ENCODE data around the gene STIM1. TPM values are rescaled to one million over a fixed set of nuclear protein-coding genes. Genes with fewer than 3 reads are reported as not detected.
"Not testable (repeated sequence)": the region's sequence is repeated elsewhere in the genome, so short reads cannot be mapped to it uniquely, and the experiment has no call there.

The STIM1 gene
- total RNA-seq, 2 donors from 2014 or later, result 129 to 157 TPM

DNA sequence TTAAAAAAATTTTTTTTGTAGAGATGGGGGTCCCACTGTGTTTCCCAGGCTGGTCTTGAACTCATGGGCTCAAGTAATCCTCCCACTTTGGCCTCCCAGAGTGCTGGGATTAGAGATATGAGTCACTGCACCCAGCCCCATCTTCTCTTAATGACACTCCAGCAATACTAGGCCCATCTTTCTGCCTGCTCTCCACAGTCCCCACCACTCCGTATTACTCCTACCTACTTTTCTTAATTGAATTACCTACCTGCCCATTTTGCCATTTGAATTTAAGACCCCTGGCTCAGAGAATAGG lies 2.0 kb upstream of the STIM1 start:
- no peaks in the 10 kb centered on the region for H3K27me3 Mint-ChIP-seq (ENCODE audit: low read depth)
- H3K4me3 Mint-ChIP-seq, result peak overlapping the region; percentile 84 to 87
- ATAC-seq (replicated peaks in 1 of 2) (no peak), DNase-seq (no peak)
- H3K4me1 Mint-ChIP-seq (ENCODE audit: low read depth), result peaks cover 49% of the 10 kb centered on the region
- H3K27ac Mint-ChIP-seq, result peak overlapping the region; percentile 94
- no peaks in the 10 kb centered on the region for H3K9me3 Mint-ChIP-seq
- H3K36me3 Mint-ChIP-seq (ENCODE audit: insufficient read depth in 2 of 2), result peaks cover 0 to 11% of the 10 kb centered on the region in 2 donors

DNA sequence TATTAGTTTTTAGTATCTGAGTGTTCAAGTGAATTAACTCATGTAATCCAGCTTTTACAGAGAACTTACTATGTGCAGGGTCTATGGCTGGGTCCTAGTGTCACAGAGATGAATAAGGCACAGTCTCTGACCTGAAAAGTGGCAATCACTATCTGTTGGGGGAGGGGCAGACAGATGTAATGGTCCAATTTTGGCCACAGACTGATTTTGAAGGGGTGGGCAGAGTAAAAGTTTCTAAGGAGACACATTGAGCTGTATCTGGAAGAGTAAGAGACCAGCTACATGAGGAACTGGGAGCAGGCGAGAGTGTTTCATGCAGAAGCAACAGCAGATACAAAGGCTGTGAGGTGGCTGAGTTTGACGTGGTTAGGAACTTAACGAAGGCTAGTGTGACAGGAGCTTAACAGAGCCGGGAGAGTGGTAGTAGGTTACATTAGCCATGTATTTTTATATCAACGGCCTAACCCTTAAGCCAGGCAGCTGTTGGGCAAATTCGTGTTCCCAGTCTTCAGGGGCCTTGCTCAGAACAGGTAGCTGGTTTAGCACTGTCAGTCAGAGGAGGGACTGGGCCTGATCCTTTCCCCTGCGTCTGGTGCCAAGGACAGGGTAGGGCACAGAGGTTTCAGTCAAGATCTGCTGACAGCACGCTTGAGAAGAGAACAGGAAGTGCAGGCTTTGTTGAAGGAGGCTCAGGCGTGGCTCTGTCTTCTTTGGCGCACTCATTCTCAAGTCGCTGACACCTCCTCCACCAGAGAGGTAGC lies 1.4 kb upstream of the STIM1 start:
- Mint-ChIP-seq H3K36me3 (ENCODE audit: insufficient read depth in 2 of 2) (peaks cover 0 to 14% of the 10 kb centered on the region in 2 donors), H3K9me3 (no peaks in the 10 kb centered on the region), H3K27ac (peak overlapping the region; percentile 94), H3K4me3 (peak overlapping the region; percentile 84 to 87), H3K27me3 (ENCODE audit: low read depth) (no peaks in the 10 kb centered on the region), H3K4me1 (ENCODE audit: low read depth) (peaks cover 50% of the 10 kb centered on the region)
- DNase-seq (peak; percentile 73 to 80), ATAC-seq (replicated peaks in 1 of 2) (peak; percentile 64 to 67)

DNA sequence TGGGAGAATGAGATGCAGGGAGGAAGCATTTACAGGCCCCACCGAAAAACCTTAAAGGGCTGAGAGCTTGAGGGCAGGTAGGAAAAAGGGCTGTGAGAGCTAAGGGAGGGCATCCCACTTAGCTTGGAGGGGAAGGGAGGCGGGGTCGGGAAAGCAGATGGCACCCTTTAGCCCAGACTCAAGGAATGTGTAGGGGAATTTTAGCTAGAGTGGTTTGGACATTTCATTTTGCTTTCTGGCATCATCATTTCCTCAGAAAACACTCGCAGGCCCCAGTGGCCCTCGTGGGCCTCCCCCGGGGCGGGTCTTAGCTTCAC lies 846 bp upstream of the STIM1 start:
- Mint-ChIP-seq H3K27me3 (ENCODE audit: low read depth) (no peaks in the 10 kb centered on the region), H3K9me3 (no peaks in the 10 kb centered on the region), H3K4me3 (peak overlapping the region; percentile 84 to 87), H3K36me3 (ENCODE audit: insufficient read depth in 2 of 2) (peaks cover 0 to 17% of the 10 kb centered on the region in 2 donors), H3K4me1 (ENCODE audit: low read depth) (peaks cover 50% of the 10 kb centered on the region), H3K27ac (peak overlapping the region; percentile 94)
- DNase-seq (no peak), ATAC-seq (replicated peaks in 1 of 2) (no peak)

DNA sequence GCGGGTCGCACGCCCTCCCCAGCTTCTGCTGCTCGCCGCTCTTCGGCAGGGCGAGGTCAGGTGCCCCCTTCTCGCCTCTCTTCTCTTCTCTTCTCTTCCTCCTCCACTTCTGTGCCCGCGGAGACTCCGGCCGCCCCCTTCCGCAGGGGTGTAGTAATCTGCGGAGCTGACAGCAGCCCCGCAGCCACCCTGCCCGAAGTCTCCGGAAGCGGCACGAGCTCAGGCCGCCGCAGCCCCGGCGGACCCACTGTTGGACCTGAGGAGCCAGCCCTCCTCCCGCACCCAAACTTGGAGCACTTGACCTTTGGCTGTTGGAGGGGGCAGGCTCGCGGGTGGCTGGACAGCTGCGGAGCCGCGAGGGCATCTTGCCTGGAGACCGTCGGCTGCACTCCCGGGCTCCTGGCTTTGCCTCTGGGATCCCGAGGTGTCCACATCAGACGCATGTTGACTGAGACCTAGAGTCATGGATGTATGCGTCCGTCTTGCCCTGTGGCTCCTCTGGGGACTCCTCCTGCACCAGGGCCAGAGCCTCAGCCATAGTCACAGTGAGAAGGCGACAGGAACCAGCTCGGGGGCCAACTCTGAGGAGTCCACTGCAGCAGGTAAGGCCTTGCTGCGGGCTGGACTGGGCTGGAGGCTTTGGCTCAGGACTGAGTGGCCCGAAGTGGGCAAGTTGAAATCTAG lies 486 bp downstream of the STIM1 start:
- Mint-ChIP-seq H3K4me1 (ENCODE audit: low read depth) (peaks cover 63% of the 10 kb centered on the region), H3K4me3 (peak overlapping the region; percentile 100), H3K27me3 (ENCODE audit: low read depth) (no peaks in the 10 kb centered on the region), H3K27ac (peak overlapping the region; percentile 80), H3K9me3 (no peaks in the 10 kb centered on the region), H3K36me3 (ENCODE audit: insufficient read depth in 2 of 2) (peaks cover 0 to 17% of the 10 kb centered on the region in 2 donors)
- ATAC-seq (replicated peaks in 1 of 2) (peak; percentile 24 to 27), DNase-seq (peak; percentile 76 to 78)

DNA sequence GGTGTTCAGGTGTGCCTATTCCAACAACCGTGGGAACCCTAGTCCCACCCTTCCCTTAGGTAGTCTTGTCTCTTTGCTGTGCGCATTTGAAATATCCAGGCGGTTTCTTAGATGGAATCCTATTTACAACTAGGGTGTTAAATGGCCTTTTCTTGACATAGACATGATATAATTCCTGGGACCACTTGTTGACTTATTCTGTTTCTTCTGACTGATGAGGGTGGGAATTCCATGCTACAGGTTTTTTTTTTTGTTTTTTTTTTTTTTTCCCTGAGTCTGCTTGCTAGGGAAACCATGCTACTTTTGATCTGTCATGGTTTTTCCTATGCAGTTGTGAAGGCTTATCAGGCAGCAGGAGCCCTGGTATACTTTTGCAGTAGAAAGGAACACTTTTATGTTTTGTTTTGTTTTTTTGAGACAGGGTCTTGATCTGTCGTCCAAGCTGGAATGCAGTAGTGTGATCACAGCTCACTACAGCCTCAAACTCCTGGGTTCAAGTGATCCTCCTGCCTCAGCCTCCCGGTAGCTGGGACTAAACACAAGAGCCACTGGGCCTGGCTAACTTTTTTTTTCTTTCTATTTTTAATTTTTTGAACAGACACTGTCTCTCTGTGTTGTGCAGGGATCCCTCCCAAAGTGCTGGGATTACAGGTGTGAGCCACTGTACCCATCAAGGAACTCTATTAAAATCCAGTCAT lies 1.5 kb downstream of the STIM1 start:
- H3K36me3 Mint-ChIP-seq (ENCODE audit: insufficient read depth in 2 of 2), result peaks cover 2 to 19% of the 10 kb centered on the region in 2 donors
- peak overlapping the region; percentile 100 for H3K4me3 Mint-ChIP-seq
- no peak for ATAC-seq (replicated peaks in 1 of 2)
- no peaks in the 10 kb centered on the region for H3K27me3 Mint-ChIP-seq (ENCODE audit: low read depth)
- H3K27ac Mint-ChIP-seq, result peak overlapping the region; percentile 80
- no peaks in the 10 kb centered on the region for H3K9me3 Mint-ChIP-seq
- peaks cover 73% of the 10 kb centered on the region for H3K4me1 Mint-ChIP-seq (ENCODE audit: low read depth)
- no peak for DNase-seq

DNA sequence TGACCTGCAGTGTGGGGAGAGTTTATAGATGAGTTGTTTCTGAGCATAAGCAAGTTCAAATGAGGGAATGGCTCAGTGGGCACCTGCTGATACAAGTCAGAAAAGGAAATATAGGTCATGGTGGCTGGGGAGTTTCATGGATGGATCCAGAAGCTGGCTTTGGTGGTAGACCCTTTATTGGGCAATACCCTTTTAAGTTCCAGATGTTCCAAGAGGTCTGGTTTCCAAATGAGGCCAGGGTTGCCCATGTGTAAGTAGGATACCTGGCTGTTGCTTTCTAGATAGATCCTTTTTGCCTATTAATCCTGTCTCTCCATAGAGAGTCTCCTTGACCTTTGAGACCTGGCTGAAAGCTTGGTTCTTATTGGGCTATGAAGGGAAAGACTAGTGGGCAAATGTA lies 2.2 kb downstream of the STIM1 start:
- H3K4me3 Mint-ChIP-seq, result peak overlapping the region; percentile 100
- H3K36me3 Mint-ChIP-seq (ENCODE audit: insufficient read depth in 2 of 2), result peaks cover 2 to 19% of the 10 kb centered on the region in 2 donors
- no peaks in the 10 kb centered on the region for H3K27me3 Mint-ChIP-seq (ENCODE audit: low read depth)
- DNase-seq (no peak), ATAC-seq (replicated peaks in 1 of 2) (no peak)
- peak overlapping the region; percentile 80 for H3K27ac Mint-ChIP-seq
- H3K9me3 Mint-ChIP-seq, result no peaks in the 10 kb centered on the region
- H3K4me1 Mint-ChIP-seq (ENCODE audit: low read depth), result peaks cover 74% of the 10 kb centered on the region

DNA sequence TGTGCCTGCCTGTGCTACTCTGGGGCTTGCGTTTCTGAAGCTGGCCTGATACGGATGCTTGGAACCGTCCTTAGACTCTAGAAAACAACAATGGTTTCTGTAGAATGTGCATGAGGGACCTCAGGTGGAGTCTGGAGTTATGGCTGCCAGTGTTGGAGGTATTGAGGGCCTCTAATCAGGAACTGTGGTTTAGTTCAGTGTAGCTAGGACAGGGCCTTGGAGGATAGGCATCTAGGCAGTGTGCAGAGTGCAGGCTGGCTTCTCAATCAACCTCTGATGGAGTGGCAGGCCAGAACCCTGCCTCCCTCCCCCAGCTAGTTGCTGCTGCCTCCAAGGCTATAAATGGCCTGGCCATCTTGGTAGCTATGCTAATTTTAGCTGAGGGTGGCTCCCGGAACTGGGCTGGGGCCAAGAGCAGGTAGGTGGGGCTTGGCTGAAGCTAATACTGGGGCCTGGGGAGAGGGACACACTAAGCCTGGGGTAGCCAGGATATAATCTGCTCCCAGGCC lies 4.0 kb downstream of the STIM1 start:
- DNase-seq, result peak; percentile 42 to 45
- H3K4me3 Mint-ChIP-seq, result peak overlapping the region; percentile 100
- no peaks in the 10 kb centered on the region for H3K27me3 Mint-ChIP-seq (ENCODE audit: low read depth)
- H3K4me1 Mint-ChIP-seq (ENCODE audit: low read depth), result peaks cover 69% of the 10 kb centered on the region
- H3K9me3 Mint-ChIP-seq, result no peaks in the 10 kb centered on the region
- ATAC-seq (replicated peaks in 1 of 2), result no peak
- H3K36me3 Mint-ChIP-seq (ENCODE audit: insufficient read depth in 2 of 2), result peaks cover 2 to 19% of the 10 kb centered on the region in 2 donors
- peak overlapping the region; percentile 80 for H3K27ac Mint-ChIP-seq

DNA sequence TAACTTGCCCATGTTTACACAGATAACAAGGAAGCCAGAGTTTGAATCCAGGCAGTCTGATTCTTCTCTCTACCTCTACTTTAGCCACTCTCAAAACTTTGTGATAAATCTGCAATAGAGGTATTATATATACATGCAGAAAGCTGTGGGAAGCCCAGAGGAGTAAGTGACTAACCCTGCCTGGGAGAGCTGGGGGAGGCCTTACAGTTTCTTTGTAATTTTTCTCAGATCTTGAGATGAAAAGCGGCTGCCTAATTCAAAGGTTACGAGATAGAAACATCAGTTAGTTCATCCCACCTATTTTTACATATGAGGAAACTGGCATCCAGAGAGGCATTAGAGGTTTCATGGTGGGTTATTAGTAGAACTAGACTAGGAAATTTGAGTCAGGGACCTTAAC lies 4.9 kb downstream of the STIM1 start:
- peak overlapping the region; percentile 80 for H3K27ac Mint-ChIP-seq
- H3K4me1 Mint-ChIP-seq (ENCODE audit: low read depth), result peaks cover 76% of the 10 kb centered on the region
- peak; percentile 36 to 38 for ATAC-seq (replicated peaks in 1 of 2)

DNA sequence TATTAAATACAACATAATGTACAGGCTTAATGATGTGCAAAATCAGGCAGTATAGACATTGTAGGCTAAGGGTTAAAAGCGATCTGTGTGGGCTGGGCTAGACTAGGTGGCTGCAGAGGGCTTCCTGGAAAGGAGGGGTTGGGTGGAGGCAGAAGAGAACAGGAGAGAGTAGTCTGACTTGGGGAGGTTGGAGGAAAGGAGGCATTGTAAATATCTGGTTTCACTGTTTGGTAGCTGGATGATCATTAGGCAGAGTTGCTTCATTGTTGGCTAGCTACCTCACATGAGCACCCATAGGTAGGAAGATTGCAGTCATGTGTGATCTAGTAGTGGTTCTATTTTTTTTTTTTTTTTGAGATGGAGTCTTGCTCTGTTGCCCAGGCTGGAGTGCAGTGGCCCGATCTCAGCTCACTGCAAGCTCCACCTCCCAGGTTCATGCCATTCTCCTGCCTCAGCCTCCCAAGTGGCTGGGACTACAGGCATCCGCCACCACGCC lies 5.5 kb downstream of the STIM1 start:
- ATAC-seq (replicated peaks in 1 of 2) (peak; percentile 58 to 63), DNase-seq (peak; percentile 41 to 47)
- Mint-ChIP-seq H3K4me3 (peak overlapping the region; percentile 100), H3K4me1 (ENCODE audit: low read depth) (peaks cover 81% of the 10 kb centered on the region), H3K27ac (peak overlapping the region; percentile 80), H3K36me3 (ENCODE audit: insufficient read depth in 2 of 2) (peaks cover 2 to 18% of the 10 kb centered on the region in 2 donors)
- not testable (repeated sequence) for H3K27me3 Mint-ChIP-seq (ENCODE audit: low read depth); H3K9me3 Mint-ChIP-seq

More for the DNA sequence above, 4.9 kb downstream of the STIM1 start:
- Mint-ChIP-seq H3K36me3 (ENCODE audit: insufficient read depth in 2 of 2) (peaks cover 2 to 19% of the 10 kb centered on the region in 2 donors), H3K4me3 (peak overlapping the region; percentile 100), H3K27me3 (ENCODE audit: low read depth) (no peaks in the 10 kb centered on the region), H3K9me3 (no peaks in the 10 kb centered on the region)
- DNase-seq, result peak; percentile 28 to 51

DNA sequence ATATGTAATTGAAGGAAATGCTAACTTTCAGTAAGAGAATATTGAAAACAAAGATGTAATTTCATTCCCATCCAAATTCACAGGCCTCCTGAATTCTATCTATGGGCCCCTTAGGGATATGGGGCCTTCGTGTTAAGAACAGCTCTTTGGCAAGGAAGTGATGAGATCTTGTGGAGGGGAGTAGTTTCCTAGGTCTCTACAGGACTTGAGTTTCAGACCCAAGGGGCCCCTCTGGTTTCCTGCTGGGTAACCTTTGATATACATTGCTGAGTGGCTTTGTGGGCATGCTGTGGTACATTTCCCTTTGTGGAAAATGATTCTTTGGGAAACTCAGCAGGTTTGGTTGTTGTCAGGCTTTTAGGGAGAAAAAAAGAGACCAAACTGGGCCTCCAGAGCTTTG lies 6.2 kb downstream of the STIM1 start:
- H3K27ac Mint-ChIP-seq, result peak overlapping the region; percentile 80
- no peaks in the 10 kb centered on the region for H3K9me3 Mint-ChIP-seq
- peak; percentile 34 to 36 for DNase-seq
- H3K27me3 Mint-ChIP-seq (ENCODE audit: low read depth), result no peaks in the 10 kb centered on the region
- ATAC-seq (replicated peaks in 1 of 2), result peak; percentile 25 to 42
- peak overlapping the region; percentile 100 for H3K4me3 Mint-ChIP-seq
- H3K4me1 Mint-ChIP-seq (ENCODE audit: low read depth), result peaks cover 89% of the 10 kb centered on the region
- peaks cover 2 to 13% of the 10 kb centered on the region in 2 donors for H3K36me3 Mint-ChIP-seq (ENCODE audit: insufficient read depth in 2 of 2)

DNA sequence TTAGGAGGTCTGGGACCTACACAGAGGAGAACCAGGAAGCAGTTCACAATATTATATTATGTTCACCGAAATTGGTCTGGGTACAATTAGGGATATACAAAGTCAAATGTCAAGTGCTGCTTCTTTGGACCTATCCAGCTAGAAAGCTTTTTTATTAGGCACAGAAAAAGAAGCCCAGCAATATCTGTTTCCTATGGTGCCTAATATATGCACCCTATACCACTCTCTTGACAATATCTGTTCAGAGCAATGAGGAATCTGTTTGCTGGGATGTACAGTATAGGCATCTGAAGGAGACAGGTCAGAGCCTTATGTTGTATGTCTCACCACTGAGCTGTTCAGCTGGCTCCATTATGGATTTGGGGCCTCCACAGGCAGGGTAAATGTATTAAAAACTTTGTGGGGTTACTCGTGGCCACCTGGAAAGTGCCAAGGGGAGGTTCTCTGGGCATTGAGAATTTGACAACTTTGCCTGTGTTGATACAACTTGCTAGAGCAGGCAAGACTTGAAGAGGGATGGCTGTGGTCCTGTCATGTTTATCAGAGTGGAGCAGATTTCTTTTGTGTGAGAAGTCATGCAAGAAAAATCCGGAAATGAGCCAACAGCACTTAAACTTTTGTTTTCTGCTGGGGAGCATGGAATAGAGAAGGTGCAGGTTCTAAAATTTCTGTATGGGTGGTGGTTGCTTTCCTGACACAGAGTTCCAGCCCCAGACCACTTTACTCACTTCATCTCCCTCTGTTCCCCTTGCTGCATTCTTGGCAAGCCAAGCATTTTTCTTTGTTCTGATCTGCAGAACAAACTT lies 10.1 kb downstream of the STIM1 start:
- DNase-seq (no peak), ATAC-seq (replicated peaks in 1 of 2) (no peak)
- H3K27me3 Mint-ChIP-seq (ENCODE audit: low read depth), result no peaks in the 10 kb centered on the region
- peaks cover 94% of the 10 kb centered on the region for H3K4me1 Mint-ChIP-seq (ENCODE audit: low read depth)
- H3K4me3 Mint-ChIP-seq, result peak overlapping the region; percentile 46 to 60
- peak overlapping the region; percentile 43 for H3K27ac Mint-ChIP-seq
- H3K36me3 Mint-ChIP-seq (ENCODE audit: insufficient read depth in 2 of 2), result peaks cover 2% of the 10 kb centered on the region in 2 donors
- no peaks in the 10 kb centered on the region for H3K9me3 Mint-ChIP-seq

DNA sequence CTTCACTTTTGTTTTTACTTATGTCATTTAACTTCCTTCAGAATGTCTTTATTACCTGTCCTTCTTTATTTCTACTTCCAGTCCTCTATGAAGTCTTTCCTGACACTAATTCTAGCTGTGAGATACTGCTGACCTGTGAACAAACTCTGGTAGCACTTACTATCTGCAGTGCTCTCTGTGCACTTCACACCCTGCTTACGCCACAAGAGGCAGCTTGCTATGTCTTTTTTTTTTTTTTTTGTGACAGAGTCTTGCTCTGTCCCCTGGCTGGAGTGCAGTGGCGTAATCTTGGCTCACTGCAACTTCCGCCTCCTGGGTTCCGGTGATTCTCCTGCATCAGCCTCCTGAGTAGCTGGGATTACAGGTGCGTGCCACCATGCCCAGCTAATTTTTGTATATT lies 10.7 kb downstream of the STIM1 start:
- Mint-ChIP-seq H3K36me3 (ENCODE audit: insufficient read depth in 2 of 2) (peaks cover 2 to 3% of the 10 kb centered on the region in 2 donors), H3K27me3 (ENCODE audit: low read depth) (no peaks in the 10 kb centered on the region), H3K4me1 (ENCODE audit: low read depth) (peaks cover 94% of the 10 kb centered on the region), H3K27ac (peak overlapping the region; percentile 43), H3K4me3 (peak overlapping the region; percentile 46 to 60), H3K9me3 (no peaks in the 10 kb centered on the region)
- ATAC-seq (replicated peaks in 1 of 2) (peak in 1 of 2 donors; percentile 21), DNase-seq (no peak)
